Raji (cell line): ENCODE data around the gene NUP210.

Experiments used
- POLR2A ChIP-seq: IDR thresholded peaks from 2 replicates; pipeline ENCODE4 v1.6.1; 2011; ENCODE audit warnings: low read depth, low read length, control low read depth; ENCODE audit not compliant: insufficient read depth

Gene NUP210

DNA sequence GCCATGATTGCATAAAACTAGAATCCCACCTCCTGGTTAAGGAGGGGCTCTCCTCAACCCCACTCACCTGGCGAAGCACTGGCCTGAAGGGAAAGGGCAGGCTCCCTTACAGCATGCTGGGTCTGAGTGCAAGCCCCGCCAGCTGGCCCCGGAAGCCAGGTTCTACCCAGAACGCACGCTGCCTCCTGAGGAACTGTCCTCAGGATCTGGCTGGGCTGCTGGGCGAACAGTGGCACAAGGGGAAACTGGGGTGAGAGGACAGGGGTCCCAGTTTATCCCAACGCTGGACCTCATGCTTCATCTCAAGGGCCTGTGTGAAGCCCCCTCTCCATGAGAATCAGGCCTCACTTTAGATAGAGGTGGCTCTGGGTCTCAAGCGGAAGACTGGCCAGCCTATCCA lies 47.5 kb downstream of the NUP210 start:
- TF ChIP-seq POLR2A = no peak

DNA sequence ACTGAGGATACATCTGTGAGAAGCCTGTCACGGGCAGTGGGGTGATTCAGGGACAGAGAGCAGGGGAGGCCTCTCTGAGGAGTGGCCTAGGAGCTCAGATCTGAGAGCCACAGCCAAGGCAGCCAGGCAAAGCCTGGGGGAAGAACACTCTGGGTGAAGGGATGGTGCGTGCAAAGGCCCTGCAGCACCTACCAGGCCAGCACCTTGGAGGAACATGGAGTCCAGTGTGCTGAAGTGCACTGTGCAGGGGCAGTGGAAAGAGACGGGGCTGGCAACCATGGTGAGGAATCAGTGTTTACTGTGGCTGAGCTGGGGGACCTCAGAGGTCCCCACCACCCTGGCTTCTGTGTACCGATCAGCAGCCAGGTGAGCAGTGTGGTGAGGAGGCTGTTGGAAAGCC lies 48.0 kb downstream of the NUP210 start:
- no peak for TF ChIP-seq POLR2A

DNA sequence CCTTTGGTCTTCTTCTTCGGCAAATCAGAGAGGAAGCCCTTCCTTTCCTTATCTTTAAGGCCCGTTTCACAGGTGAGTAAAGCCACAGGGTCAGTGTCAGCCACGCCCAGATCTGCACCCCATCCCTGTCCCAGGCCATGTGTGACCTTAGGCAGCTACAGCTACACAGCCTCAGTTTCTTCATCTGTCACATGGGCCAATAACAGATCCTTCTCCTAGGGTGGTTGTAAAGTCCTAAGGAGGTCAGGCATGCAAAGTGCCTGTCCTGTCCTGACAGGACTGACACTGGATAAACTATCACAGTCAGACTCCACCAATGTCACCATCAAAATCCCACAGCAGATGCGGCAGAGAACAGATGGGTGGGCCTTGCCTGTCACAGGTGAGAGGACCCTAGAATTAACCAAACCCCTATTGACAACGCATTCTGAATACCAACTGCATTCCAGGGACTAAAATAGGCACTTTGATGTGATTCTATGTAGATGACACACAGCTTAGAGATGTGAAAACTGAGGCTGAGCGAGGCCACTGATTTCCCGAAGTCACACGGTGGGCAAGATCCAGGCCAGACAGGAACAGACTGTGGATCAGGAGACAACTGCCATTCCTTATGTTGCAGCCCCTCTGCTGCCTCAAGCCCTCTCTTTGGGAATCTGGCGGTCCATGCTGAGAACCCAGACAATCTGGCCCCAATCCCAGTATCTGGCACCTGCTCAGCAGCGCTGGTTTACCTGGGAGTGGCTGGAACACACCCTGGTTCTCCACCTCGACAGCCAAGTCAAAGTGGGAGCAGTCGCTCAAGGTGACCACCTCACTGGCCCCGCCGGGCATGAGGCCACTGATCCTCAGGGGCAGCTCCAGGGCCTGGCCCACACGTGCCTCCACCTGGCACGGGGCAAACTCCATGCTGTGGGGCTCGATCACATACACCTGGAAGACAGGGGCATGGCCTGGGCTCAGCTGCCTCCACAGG lies 48.7 kb downstream of the NUP210 start:
- no peak for TF ChIP-seq POLR2A

DNA sequence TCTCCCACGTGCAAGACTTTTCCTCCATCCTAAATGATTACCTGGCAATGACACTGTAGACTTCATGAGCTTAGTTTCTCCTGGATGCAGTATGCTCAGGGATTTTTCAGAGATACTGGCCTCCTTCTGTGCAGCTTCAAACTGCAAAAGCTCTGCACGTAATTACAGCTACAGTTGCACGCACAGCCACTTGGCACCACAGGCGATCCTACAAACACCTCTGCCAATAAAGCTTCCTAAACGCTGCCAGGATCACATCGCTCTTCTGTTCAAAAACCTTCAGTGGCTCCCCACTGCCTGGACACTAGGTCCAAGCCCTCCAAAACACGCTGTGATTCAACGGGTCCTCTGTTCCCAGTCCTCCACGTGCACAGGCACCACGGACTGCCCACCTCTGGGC lies 49.5 kb downstream of the NUP210 start:
- TF ChIP-seq POLR2A = no peak

DNA sequence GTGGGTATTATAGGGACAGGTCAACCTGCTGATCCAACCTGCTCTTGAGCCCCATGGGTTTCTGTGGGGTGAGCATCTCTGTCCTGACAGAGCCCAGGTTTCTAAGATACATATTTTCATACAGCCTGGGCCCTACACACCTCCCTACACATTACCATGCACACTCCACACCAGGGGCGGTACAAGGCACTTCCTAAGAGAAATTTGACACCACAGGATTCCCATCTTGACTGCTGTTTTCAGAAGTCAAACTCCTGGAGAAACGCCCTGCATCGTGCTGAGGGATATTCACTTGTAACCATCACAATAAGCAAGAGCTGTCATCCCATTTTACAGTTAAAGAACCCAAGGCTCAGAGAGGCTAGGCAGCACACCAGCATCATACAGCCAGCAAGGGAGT lies 50.1 kb downstream of the NUP210 start:
- no peak for TF ChIP-seq POLR2A

DNA sequence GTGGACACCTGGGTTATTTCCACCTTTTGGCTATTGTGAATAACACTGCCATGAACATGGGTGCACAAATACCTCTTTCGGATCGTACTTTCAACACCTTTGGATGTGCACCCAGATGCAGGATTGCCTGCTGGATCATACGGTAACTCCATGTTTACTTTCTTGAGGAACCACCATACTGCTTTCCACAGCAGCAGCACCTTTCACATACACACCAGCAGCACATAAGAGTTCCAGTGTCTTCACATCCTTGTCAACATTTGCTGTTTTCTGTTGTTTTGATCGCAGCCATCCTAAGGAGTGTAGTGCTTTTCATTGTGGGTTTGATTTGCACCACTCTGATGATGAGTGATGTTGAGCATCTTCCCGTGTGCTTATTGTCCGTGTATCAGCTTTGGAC lies 51.3 kb downstream of the NUP210 start:
- TF ChIP-seq POLR2A = no peak

DNA sequence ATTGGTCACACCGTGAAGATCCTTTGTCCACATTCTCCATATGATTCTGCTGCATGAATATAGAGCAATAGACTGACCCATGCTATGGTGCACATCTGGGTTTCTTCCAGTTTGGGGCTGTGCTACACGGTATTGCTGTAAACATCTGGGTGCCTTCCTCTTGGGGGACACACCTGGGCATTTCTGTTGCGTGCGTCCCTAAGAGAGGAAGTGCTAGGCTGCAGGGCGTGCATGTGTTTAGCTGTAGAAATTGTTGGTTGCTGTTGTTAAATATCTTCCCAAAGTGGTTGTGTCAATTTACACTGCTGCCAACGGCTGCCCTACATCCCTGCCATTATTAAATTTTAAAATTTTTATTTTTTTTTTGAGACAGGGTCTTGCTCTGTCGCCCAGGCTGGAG lies 52.4 kb downstream of the NUP210 start:
- no peak for TF ChIP-seq POLR2A

DNA sequence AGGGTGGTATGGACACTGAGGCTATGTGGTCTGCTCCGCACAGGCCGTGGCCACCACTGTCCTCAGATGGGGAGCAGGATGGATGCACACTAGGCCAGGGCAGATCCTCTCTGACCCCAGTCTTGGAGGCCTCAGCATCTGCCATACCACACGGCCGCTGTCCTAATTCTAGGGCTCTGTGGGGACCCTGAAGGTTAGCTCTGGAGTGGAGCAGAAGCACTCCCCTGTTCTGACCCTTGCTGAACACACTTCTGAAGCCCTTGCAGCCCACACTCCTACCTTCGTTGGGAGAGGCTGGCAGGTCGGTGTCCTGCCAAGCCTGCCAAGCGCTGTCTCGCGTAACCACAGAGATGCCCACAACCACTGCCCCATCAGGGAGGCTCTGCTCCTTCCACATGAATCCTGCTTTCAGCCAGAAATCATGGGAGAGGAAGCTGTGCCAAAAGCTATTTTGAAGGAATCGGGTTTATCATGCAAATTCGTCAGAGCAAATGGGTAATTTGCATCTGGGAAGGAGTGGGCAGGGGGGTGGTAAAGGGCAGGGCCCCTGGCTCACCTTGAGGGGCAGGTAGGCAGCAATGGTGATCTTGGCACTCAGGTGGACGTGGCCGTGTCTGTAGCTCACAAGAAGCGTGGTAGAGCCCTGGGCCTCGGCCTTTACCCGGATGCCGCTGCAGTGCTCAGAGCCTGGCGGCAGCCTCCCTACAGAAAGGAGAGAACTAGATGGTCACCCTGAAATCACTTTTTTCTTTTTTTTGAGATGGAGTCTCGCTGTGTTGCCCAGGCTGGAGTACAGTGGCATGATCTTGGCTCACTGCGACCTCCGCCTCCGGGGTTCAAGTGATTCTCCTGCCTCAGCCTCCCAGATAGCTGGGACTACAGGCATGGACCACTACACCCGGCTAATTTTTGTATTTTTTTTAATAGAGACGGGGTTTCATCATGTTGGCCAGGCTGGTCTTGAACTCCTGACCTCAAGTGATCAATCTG lies 54.4 kb downstream of the NUP210 start:
- no peak for TF ChIP-seq POLR2A

DNA sequence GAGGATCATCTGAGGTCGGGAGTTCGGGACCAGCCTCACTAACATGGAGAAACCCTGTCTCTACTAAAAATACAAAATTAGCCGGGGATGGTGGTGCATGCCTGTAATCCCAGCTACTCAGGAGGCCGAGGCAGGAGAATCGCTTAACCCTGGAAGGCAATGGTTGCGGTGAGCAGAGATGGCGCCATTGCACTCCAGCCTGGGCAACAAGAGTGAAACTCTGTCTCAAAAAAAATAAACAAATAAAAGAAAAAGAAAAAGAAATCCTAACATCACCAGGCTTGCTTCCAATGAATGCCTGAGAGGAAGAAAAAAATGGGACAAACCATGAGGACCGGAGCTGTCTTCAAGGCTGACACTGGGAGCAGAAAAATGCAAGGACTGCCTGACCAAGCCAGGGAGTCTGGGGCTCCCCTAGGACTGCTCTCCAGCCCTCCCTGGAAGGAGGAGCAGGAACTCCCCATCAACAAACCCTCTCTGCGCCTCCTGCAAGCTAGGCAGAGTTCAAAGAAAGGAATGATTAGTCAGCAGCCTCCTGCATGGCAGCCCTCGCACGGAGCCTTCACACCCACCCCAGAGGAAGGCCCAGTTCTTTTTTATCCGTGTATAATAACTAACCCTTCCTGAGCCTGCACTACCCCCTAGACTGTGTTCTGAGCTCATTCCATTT lies 55.4 kb downstream of the NUP210 start:
- no peak for TF ChIP-seq POLR2A

DNA sequence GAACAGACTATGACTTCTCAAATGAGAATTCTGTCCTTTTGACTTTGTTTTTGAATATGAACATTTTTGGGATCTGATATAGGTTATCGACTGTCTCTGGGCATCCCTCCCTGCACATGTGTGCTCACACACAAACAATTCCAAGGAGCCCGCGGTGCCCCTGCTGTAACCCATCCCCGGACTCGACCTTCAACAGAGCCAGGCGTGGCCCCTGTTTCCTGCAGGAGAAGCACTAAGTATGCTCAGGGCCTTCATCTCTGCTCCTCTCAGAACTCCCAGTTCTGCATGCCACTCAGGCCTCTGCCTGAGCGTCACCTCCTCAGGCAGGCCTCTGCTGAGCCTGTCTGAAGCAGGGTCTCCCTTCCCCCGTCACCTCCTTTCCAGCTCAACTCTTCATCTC lies 57.6 kb downstream of the NUP210 start:
- no peak for TF ChIP-seq POLR2A

DNA sequence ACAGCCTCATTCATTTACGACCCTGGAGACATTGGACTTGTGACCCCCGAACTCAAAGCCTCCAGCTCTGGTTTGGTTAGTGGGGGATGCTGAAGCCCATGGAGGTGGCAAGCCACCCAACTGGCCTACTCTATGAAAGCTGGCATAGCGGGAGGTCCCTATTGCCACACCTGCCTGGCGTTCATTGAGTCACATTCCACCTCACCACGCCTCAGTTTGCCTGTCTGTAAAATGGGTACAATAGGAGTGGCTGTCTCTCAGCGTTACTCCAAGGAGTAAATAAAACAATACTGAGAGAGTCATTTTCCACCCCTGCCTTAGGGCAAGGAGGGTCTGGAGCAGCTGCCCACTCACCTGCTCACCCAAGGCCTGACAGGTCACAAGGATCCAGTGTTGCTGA lies 60.2 kb downstream of the NUP210 start:
- no peak for TF ChIP-seq POLR2A

DNA sequence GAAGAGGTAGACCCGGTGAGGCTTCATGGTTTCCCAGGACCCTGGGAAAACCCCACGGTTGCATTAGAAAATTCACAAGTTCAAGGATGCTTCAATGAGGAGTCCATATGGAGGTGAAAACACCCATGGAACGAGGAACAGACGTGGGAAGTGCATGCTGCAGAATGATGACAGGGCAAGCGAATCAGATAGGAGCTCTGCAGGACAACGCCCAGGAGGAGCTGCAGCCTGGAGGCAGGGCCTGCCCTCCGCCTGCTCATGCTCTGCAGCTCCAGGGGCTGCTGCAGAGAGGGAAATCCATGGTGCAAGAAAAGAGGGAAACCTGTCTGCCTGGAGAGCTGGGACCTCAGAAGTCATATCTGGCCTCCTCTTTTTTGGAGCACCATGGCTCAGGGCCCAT lies 61.5 kb downstream of the NUP210 start:
- TF ChIP-seq POLR2A = no peak

DNA sequence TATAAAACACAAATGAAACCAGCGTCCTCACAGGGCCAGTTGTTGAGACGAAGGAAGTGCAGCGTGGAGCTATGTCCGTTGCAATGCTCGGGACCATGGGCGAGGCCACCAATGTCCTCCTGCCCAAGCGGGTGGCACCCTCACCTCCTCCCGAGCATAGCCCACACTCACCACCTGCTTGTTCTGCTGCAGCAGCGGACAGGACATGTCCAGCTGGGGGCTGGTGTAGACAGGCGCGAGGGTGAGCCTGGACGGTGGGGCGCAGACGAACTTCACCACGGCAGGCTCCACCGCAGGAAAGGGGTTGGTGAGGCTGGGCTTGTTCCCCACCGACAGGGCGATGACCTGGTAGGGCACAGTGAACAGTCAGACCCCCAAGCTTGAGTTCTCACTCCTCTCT lies 62.1 kb downstream of the NUP210 start:
- TF ChIP-seq POLR2A = no peak

DNA sequence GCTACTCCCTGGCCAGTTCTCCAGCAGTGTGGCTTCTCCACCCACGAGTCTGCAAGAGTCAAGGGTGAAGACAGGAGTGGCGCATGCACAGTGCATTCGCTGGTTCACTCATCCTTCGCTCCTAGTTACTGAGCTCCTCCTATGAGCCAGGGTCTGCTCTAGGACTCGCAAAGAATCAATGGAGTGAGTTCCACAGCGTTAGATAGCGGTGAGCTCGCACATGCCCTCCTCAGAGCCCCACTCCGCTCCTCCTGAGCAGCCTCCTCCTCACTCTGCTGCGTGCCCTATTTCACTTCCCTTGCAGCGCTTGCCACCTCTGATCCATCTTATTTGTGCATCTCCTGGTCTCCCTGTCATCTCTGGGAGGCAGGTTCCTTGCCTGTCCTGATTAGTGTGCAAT lies 63.0 kb downstream of the NUP210 start:
- no peak for TF ChIP-seq POLR2A

DNA sequence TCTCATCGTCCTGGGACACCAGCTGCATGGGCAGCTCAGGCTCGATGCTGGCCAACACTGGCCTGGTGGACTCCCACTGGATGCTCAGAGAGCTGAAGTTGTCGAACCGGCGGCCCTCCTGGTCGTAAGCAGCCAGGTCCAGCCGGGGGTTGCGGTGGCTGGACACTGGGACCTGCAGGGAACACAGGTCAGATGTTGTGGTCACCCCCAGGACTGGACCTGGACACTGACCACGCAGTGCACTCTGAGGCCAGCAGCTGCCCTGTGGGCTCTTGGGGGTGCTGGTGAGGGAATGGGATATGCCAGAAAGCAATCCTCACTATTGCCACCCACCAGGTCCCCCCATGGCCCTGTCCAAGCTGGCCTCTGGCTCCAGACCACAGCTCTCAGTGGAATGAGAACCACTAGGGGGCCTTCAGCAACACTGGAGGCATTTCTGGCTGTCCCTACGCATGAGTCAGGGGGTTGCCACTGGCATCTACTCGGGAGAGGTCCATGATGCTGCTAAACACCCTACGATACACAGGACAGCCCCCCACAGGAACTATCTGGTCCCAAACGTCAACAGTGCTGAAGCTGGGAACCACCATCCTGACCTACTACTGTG lies 66.1 kb downstream of the NUP210 start:
- no peak for TF ChIP-seq POLR2A
